A549 (cell line): Measurements from ENCODE around the gene HDAC7.

Source experiments
- CHD2 ChIP-seq: fragments of 150-350 bp; IDR thresholded peaks from 2 replicates; pipeline ENCODE4 v1.6.1; 2014; ENCODE audit warnings: low read length; ENCODE audit not compliant: partially characterized antibody
- CTCF ChIP-seq: fragments of >200 bp; sonication (Bioruptor Twin); formaldehyde crosslinking; IDR thresholded peaks from 3 replicates; pipeline ENCODE4 v1.5.1; 2016
- EHF ChIP-seq: fragments of 250-450 bp; sonication (Bioruptor Pico); IDR thresholded peaks from 2 replicates; pipeline ENCODE4 v1.5.0; 2020; ENCODE audit warnings: mild to moderate bottlenecking
- EP300 ChIP-seq, 2 experiments: fragments of >200 bp; sonication (Bioruptor Twin); formaldehyde crosslinking; IDR thresholded peaks; 2 replicates in 1 of 2; 3 replicates in 1 of 2; pipeline ENCODE4 v1.6.1; 2016 to 2017
- MAFK ChIP-seq: fragments of 450-650 bp; IDR thresholded peaks from 2 replicates; pipeline ENCODE4 v1.6.1; 2014; ENCODE audit not compliant: partially characterized antibody
- MYC ChIP-seq: IDR thresholded peaks from 2 replicates; pipeline ENCODE4 v1.6.1; 2012; ENCODE audit warnings: mild to moderate bottlenecking, inconsistent platforms, low read length, improper control_type of control experiment, borderline replicate concordance
- PHF8 ChIP-seq: fragments of 200-600 bp; sonication (generic); IDR thresholded peaks from 2 replicates; pipeline ENCODE4 v1.6.1; 2016; ENCODE audit warnings: low read depth, mild to moderate bottlenecking, antibody characterized with exemption, moderate library complexity, borderline replicate concordance
- POLR2AphosphoS2 ChIP-seq: conservative IDR thresholded peaks from 2 replicates; pipeline ENCODE4 v1.6.1; 2012; ENCODE audit warnings: low read length, improper control_type of control experiment, inconsistent platforms
- RAD21 ChIP-seq, 2 experiments: fragments of >200 bp in 1 of 2; sonication (Bioruptor Twin) in 1 of 2; formaldehyde crosslinking in 1 of 2; IDR thresholded peaks in 1 of 2; conservative IDR thresholded peaks in 1 of 2; 2 replicates in 1 of 2; 3 replicates in 1 of 2; pipeline ENCODE4 v1.6.1; 2012 to 2018; ENCODE audit warnings: inconsistent platforms in 1 of 2
- RFX5 ChIP-seq: fragments of 450-650 bp; IDR thresholded peaks from 2 replicates; pipeline ENCODE4 v1.7.1; 2014; ENCODE audit warnings: antibody characterized with exemption, mild to moderate bottlenecking, moderate library complexity
- RNF2 ChIP-seq: fragments of 200-600 bp; sonication (generic); IDR thresholded peaks from 2 replicates; pipeline ENCODE4 v1.6.1; 2016; ENCODE audit warnings: low read depth, mild to moderate bottlenecking, antibody characterized with exemption, moderate library complexity, borderline replicate concordance
- USF2 ChIP-seq: fragments of 450-650 bp; IDR thresholded peaks from 2 replicates; pipeline ENCODE4 v1.6.1; 2014; ENCODE audit warnings: antibody characterized with exemption

GRCh38 chr12:47832263-47832933 lies 12.7 kb upstream of the HDAC7 start:
- TF ChIP-seq CTCF (no peak), RNF2 (no peak), POLR2AphosphoS2 (no peak), EHF (CRISPR knock-in tag) (no peak), MYC (no peak), RAD21 (conservative IDR thresholded peaks at IDR 0.05 in 1 of 2, IDR thresholded peaks at IDR 0.05 in 1 of 2) (no peak), MAFK (no peak), CHD2 (no peak), PHF8 (no peak), EP300 (IDR thresholded peaks at IDR 0.05) (no peak), RFX5 (no peak), USF2 (no peak)
